ENCODE measurements around the gene ALDOC. TPM values are rescaled to one million over a fixed set of nuclear protein-coding genes. Genes with fewer than 3 reads are reported as not detected.

ALDOC gene
- total and polyA plus RNA-seq, 7 donors: 10.2 to 43.3 (median 30.0) TPM

- no peak overlapping the region for H3K27ac ChIP-seq
- intact Hi-C loops (cut with DNase I): no loop called here
- no peaks in the 10 kb centered on the region for H3K4me1 ChIP-seq
These were observed 15.6 kb upstream of the ALDOC start for GRCh38 chr17:28592260-28592659.

GRCh38 chr17:28585851-28586250 is 9.2 kb upstream of the ALDOC start:
- no peaks in the 10 kb centered on the region for H3K9me3 ChIP-seq
- TF ChIP-seq EP300 (IDR thresholded peaks at IDR 0.05) (no peak), POLR2AphosphoS5 (IDR thresholded peaks at IDR 0.05) (no peak), CTCF (IDR thresholded peaks at IDR 0.05) (no peak), POLR2A (IDR thresholded peaks at IDR 0.05) (no peak)
- intact Hi-C loops (cut with DNase I): no loop called here
- H3K27ac ChIP-seq: no peak overlapping the region
- DNase-seq: no peak
- H3K27me3 ChIP-seq: no peaks in the 10 kb centered on the region
- peaks cover 0 to 3% (median 0%) of the 10 kb centered on the region in 4 donors for H3K36me3 ChIP-seq
- no peaks in the 10 kb centered on the region for H3K4me1 ChIP-seq
- WGBS, 2 donors: 91 to 92% methylated on average over 3 of the region's 3 CpGs
- H3K4me3 ChIP-seq: no peak overlapping the region

More at GRCh38 chr17:28592260-28592659, 15.6 kb upstream of the ALDOC start:
- Histone ChIP-seq H3K4me3 (no peak overlapping the region), H3K9me3 (no peaks in the 10 kb centered on the region), H3K36me3 (no peaks in the 10 kb centered on the region), H3K27me3 (no peaks in the 10 kb centered on the region)
- TF ChIP-seq POLR2AphosphoS5 (IDR thresholded peaks at IDR 0.05) (no peak), CTCF (IDR thresholded peaks at IDR 0.05) (no peak), EP300 (IDR thresholded peaks at IDR 0.05) (no peak), POLR2A (IDR thresholded peaks at IDR 0.05) (no peak)
- 96% methylated on average over 4 of the region's 4 CpGs for WGBS, 2 donors
- no peak for DNase-seq

- no peaks in the 10 kb centered on the region for H3K27me3 ChIP-seq
- intact Hi-C loops (cut with DNase I): no loop called here
- no peaks in the 10 kb centered on the region for H3K4me1 ChIP-seq
- no peak for TF ChIP-seq EP300 (IDR thresholded peaks at IDR 0.05)
- no peak for TF ChIP-seq POLR2AphosphoS5 (IDR thresholded peaks at IDR 0.05)
- no peak for TF ChIP-seq POLR2A (IDR thresholded peaks at IDR 0.05)
- TF ChIP-seq CTCF (IDR thresholded peaks at IDR 0.05): no peak
- H3K36me3 ChIP-seq: peaks cover 0 to 3% (median 0%) of the 10 kb centered on the region in 4 donors
- H3K4me3 ChIP-seq: no peak overlapping the region
- no peak overlapping the region for H3K27ac ChIP-seq
- H3K9me3 ChIP-seq: no peaks in the 10 kb centered on the region
- WGBS, 2 donors: 81 to 91% methylated on average over 3 of the region's 3 CpGs
- DNase-seq: no peak
These were observed 7.7 kb upstream of the ALDOC start for GRCh38 chr17:28584434-28584833.

GRCh38 chr17:28582513-28582912 is 5.8 kb upstream of the ALDOC start:
- intact Hi-C loops (cut with DNase I): no loop called here
- no peak for DNase-seq
- WGBS, 2 donors: 97 to 98% methylated on average over 2 of the region's 2 CpGs
- Histone ChIP-seq H3K36me3 (peaks cover 0 to 3% (median 0%) of the 10 kb centered on the region in 4 donors), H3K4me1 (no peaks in the 10 kb centered on the region), H3K27me3 (no peaks in the 10 kb centered on the region), H3K27ac (no peak overlapping the region), H3K9me3 (no peaks in the 10 kb centered on the region), H3K4me3 (no peak overlapping the region)
- TF ChIP-seq EP300 (IDR thresholded peaks at IDR 0.05) (no peak), POLR2A (IDR thresholded peaks at IDR 0.05) (no peak), CTCF (IDR thresholded peaks at IDR 0.05) (no peak), POLR2AphosphoS5 (IDR thresholded peaks at IDR 0.05) (no peak)

- Histone ChIP-seq H3K27me3 (no peaks in the 10 kb centered on the region), H3K9me3 (no peaks in the 10 kb centered on the region), H3K27ac (no peak overlapping the region), H3K4me3 (no peak overlapping the region), H3K4me1 (peaks cover 0 to 8% (median 7%) of the 10 kb centered on the region in 4 donors), H3K36me3 (peaks cover 0 to 3% (median 0%) of the 10 kb centered on the region in 4 donors)
- intact Hi-C loops (cut with DNase I): no loop called here
- 99 to 100% methylated on average over 3 of the region's 3 CpGs for WGBS, 2 donors
- DNase-seq: no peak
- TF ChIP-seq CTCF (IDR thresholded peaks at IDR 0.05): no peak
- TF ChIP-seq POLR2AphosphoS5 (IDR thresholded peaks at IDR 0.05): no peak
- no peak for TF ChIP-seq POLR2A (IDR thresholded peaks at IDR 0.05)
- TF ChIP-seq EP300 (IDR thresholded peaks at IDR 0.05): no peak
These were observed 4.3 kb upstream of the ALDOC start for GRCh38 chr17:28580959-28581358.

Data from sigmoid colon (tissue), 7 donors.